GM12878 (cell line): Measurements from ENCODE around the gene PIGQ. TPM values are rescaled to one million over a fixed set of nuclear protein-coding genes. Genes with fewer than 3 reads are reported as not detected.

Source experiments
- ATAC-seq: fragments of 200-7000 bp; cut with Tn5 transposase; 3 replicates; pipeline ENCODE4 v1.9.1; 2020; ENCODE audit warnings: mild to moderate bottlenecking, moderate library complexity
- BruUV-seq: library from RNA; stranded (reverse); fragments of 400-500 nt; replicated peaks from 2 replicates; lab custom pipeline; 2021; lab: Mats Ljungman, UMichigan
- CTCF ChIA-PET: fragments of 300-600 bp; sonication (Branson Sonifier 250); formaldehyde crosslinking; extraction: SDS; loops from one replicate; lab custom pipeline; 2021; ENCODE audit warnings: inconsistent platforms; lab: Yijun Ruan, JAX
- POLR2A ChIA-PET: fragments of 350-600 bp; formaldehyde crosslinking; extraction: SDS; loops from one replicate; lab custom pipeline; 2021; ENCODE audit warnings: inconsistent platforms; lab: Charles Lee
- RAD21 ChIA-PET: fragments of 300-600 bp; sonication (Branson Sonifier 250); formaldehyde crosslinking; loops from one replicate; lab custom pipeline; 2023; ENCODE audit warnings: antibody characterized with exemption; ENCODE audit not compliant: unreplicated experiment; lab: Charles Lee
- SMC1A ChIA-PET: fragments of 300-600 bp; sonication (Branson Sonifier 250); formaldehyde crosslinking; loops from one replicate; lab custom pipeline; 2023; ENCODE audit not compliant: unreplicated experiment, uncharacterized antibody; lab: Charles Lee
- DNase-seq: peaks from one replicate; pipeline ENCODE4 v3.0.0-alpha.2; 2011; ENCODE audit warnings: low read depth, low spot score
- FAIRE-seq: peaks from 3 replicates; lab custom pipeline; 2011; peaks lifted over from hg19 to GRCh38; lab: Jason Lieb, UNC
- H2AFZ ChIP-seq: 2 replicates; pipeline ENCODE4 v1.6.0; 2011; ENCODE audit warnings: low read depth, low read length, control low read depth; ENCODE audit not compliant: control insufficient read depth
- H3K27ac ChIP-seq: 2 replicates; pipeline ENCODE4 v1.5.1; 2011; ENCODE audit warnings: control low read depth; ENCODE audit not compliant: control insufficient read depth, insufficient read depth
- H3K27me3 ChIP-seq, 2 experiments: replicated peaks in 1 of 2; 2 replicates each; pipeline versions ENCODE4 v1.6.0 to v1.6.1; 2011; ENCODE audit warnings: low read length in 1 of 2; ENCODE audit not compliant: control insufficient read depth in 2 of 2, insufficient read depth in 2 of 2
- H3K36me3 ChIP-seq, 2 experiments: 2 replicates each; pipeline ENCODE4 v1.5.1; 2011; ENCODE audit warnings: low read length in 1 of 2; ENCODE audit not compliant: control insufficient read depth in 2 of 2, insufficient read depth in 2 of 2
- H3K4me1 ChIP-seq: 2 replicates; pipeline ENCODE4 v1.6.1; 2011; ENCODE audit warnings: mild to moderate bottlenecking, low read length, moderate library complexity, mixed read lengths; ENCODE audit not compliant: control insufficient read depth, insufficient read depth
- H3K4me2 ChIP-seq: 2 replicates; pipeline ENCODE4 v1.6.0; 2011; ENCODE audit warnings: control low read depth; ENCODE audit not compliant: control insufficient read depth, insufficient read depth
- H3K4me3 ChIP-seq: fragments of 200-600 bp; sonication (generic); 2 replicates; pipeline ENCODE4 v1.5.1; 2016
- H3K79me2 ChIP-seq: 2 replicates; pipeline ENCODE4 v1.6.0; 2011; ENCODE audit warnings: low read length; ENCODE audit not compliant: control insufficient read depth, insufficient read depth
- H3K9ac ChIP-seq: 2 replicates; pipeline ENCODE4 v1.8.0; 2011; ENCODE audit warnings: low read length, control low read depth, mixed read lengths; ENCODE audit not compliant: control insufficient read depth, insufficient read depth
- H3K9me3 ChIP-seq: replicated peaks from 3 replicates; pipeline ENCODE4 v1.5.1; 2011; ENCODE audit warnings: mild to moderate bottlenecking, low read length; ENCODE audit not compliant: control insufficient read depth, insufficient read depth
- H4K20me1 ChIP-seq: 2 replicates; pipeline ENCODE4 v1.6.0; 2011; ENCODE audit not compliant: control insufficient read depth, insufficient read depth
- CBX5 ChIP-seq: sonication (generic); IDR thresholded peaks from 2 replicates; pipeline ENCODE4 v1.6.1; 2016; ENCODE audit warnings: low read depth, moderate library complexity, mild to moderate bottlenecking, inconsistent platforms
- CHD1 ChIP-seq: IDR thresholded peaks from 2 replicates; pipeline ENCODE4 v1.6.1; 2012; ENCODE audit warnings: low read depth, low read length, improper control_type of control experiment
- CREB1 ChIP-seq: IDR thresholded peaks from 2 replicates; pipeline ENCODE4 v1.6.1; 2012; ENCODE audit warnings: low read depth, mild to moderate bottlenecking, inconsistent platforms
- DPF2 ChIP-seq: fragments of 450-650 bp; IDR thresholded peaks from 2 replicates; pipeline ENCODE4 v1.6.1; 2017; ENCODE audit warnings: mild to moderate bottlenecking
- EP300 ChIP-seq, 2 experiments: fragments of 150-350 bp in 1 of 2; IDR thresholded peaks; 2 replicates each; pipeline ENCODE4 v1.6.1; 2011 to 2012; ENCODE audit warnings: low read depth in 2 of 2, low read length in 2 of 2, borderline replicate concordance in 1 of 2, improper control_type of control experiment in 1 of 2, inconsistent platforms in 1 of 2; ENCODE audit not compliant: control insufficient read depth in 1 of 2
- GABPA ChIP-seq: IDR thresholded peaks from 2 replicates; pipeline ENCODE4 v1.6.1; 2014; ENCODE audit warnings: antibody characterized with exemption, low read depth, mild to moderate bottlenecking, inconsistent platforms
- GATAD2B ChIP-seq: fragments of 450-650 bp; conservative IDR thresholded peaks from 2 replicates; pipeline ENCODE4 v1.6.1; 2017; ENCODE audit warnings: low read depth, mild to moderate bottlenecking, moderate library complexity
- MEF2B ChIP-seq: fragments of 450-650 bp; IDR thresholded peaks from 2 replicates; pipeline ENCODE4 v1.6.1; 2018; ENCODE audit warnings: mild to moderate bottlenecking, moderate library complexity; ENCODE audit not compliant: partially characterized antibody, poor library complexity, severe bottlenecking
- MXI1 ChIP-seq: fragments of 150-350 bp; IDR thresholded peaks from 2 replicates; pipeline ENCODE4 v1.6.1; 2011; ENCODE audit warnings: low read depth, mild to moderate bottlenecking, inconsistent platforms, low read length, improper control_type of control experiment
- POLR2A ChIP-seq: IDR thresholded peaks from 2 replicates; pipeline ENCODE4 v1.6.1; 2011; ENCODE audit warnings: low read depth, mild to moderate bottlenecking, low read length
- POLR2AphosphoS2 ChIP-seq: IDR thresholded peaks from 2 replicates; pipeline ENCODE4 v1.6.1; 2011; ENCODE audit warnings: low read depth, mild to moderate bottlenecking, low read length, improper control_type of control experiment, moderate library complexity
- RCOR1 ChIP-seq: conservative IDR thresholded peaks from 2 replicates; pipeline ENCODE4 v1.6.1; 2012; ENCODE audit warnings: low read depth, low read length, improper control_type of control experiment
- RUNX3 ChIP-seq: IDR thresholded peaks from 2 replicates; pipeline ENCODE4 v1.6.1; 2012; ENCODE audit warnings: low read length, inconsistent platforms
- SRF ChIP-seq, 2 experiments: IDR thresholded peaks; 2 replicates each; pipeline ENCODE4 v1.6.1; 2011; ENCODE audit warnings: low read depth in 2 of 2, low read length in 2 of 2, mild to moderate bottlenecking in 1 of 2, moderate library complexity in 1 of 2
- TCF12 ChIP-seq: IDR thresholded peaks from 2 replicates; pipeline ENCODE4 v1.6.1; 2011; ENCODE audit warnings: low read depth, mild to moderate bottlenecking, low read length
- WGBS: methylation state at CpG from one replicate; pipeline ENCODE4 v1.1.6; 2016; ENCODE audit warnings: low lambda C conversion rate; ENCODE audit not compliant: insufficient replicate concordance, insufficient coverage; ENCODE audit errors: missing lambda C conversion rate; 5-methylcytosine and 5-hydroxymethylcytosine counted together
- in situ Hi-C: fragments of 300-500 bp; cut with MboI; formaldehyde crosslinking; loops from 9 replicates; pipeline ENCODE4 v1.14.3; 2018; ENCODE audit warnings: mixed read lengths
- intact Hi-C: fragments of 100-400 bp; cut with micrococcal nuclease; formaldehyde crosslinking; loops from one replicate; pipeline ENCODE4 v1.14.2; 2022; ENCODE audit not compliant: unreplicated experiment
- polyA plus RNA-seq, 11 experiments: library from polyadenylated mRNA; depleted of rRNA in 4 of 11; unstranded in 6 of 11; stranded (reverse) in 5 of 11; fragments of >200 nt; fragmentation: Nextera tagmentation in 4 of 11; fragmentation: Illumina TruSeq in 1 of 11; extraction: Ambion mirVana in 4 of 11; extraction: Trizol in 1 of 11; gene quantifications; 1 replicate in 1 of 11; 2 replicates in 10 of 11; pipeline versions ENCODE4 v1.2.1 to v1.2.3, GENCODE V29; 2011 to 2016; ENCODE audit warnings: inconsistent platforms in 2 of 11, missing spikeins in 2 of 11, low read depth in 1 of 11
- total RNA-seq, 4 experiments: library from RNA; depleted of rRNA in 3 of 4; stranded (reverse); fragments of >200 nt in 3 of 4; fragmentation: Illumina TruSeq in 1 of 4; extraction: Trizol in 1 of 4; gene quantifications; 2 replicates each; pipeline versions ENCODE4 v1.2.1 to v1.2.3, GENCODE V29; 2013 to 2021
- TF ChIP-seq, protein P1 (sequence below): fragments of 450-650 bp; IDR thresholded peaks from 2 replicates; pipeline ENCODE4 v1.6.1; 2017; ENCODE audit warnings: low read depth, mild to moderate bottlenecking, moderate library complexity

The PIGQ gene
- total and polyA plus RNA-seq, 10 of the 15 experiments (the other 5 are each of a cell fraction or from before 2014, with no cell fraction given) = 1.8 to 31.3 (median 17.5) TPM; not detected in 1

DNA sequence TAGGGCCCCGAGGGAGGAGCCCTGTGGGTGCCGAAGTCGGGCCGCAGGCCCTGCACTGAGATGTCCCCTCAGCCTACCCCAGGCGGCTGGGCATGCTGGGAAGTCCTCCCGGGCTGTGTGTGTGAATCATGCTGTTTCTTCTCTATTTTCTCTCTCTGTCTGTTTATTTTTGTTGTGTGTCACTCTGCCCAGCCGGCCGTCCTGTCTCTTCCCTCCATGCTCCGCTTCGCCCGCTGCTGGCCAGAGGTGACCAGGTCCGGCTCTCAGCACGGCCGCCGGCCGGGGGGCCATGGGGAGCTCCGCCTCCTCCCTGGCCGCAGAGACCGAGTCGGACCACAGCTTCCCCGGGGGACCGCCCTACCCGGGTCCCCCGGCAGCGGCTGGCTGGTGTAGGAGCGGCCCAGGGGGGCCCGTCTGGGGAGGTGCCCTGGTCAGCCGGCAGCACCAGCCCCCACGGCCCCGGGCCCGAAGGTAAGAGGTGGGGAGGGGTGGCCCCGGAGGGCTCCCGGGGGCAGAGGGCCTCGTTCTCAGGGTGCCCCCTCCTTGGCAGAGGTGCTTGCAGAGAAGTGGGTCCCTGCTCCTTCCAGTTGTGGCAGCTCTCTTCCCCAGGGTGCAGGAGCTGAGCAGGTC is 29.8 kb upstream of the PIGQ start:
- Histone ChIP-seq H3K79me2 (no peaks in the 10 kb centered on the region; the same call in none of the 2 replicates), H3K9me3 (no peaks in the 10 kb centered on the region), H3K36me3 (peaks cover 0 to 25% of the 10 kb centered on the region in 2 experiments; a peak in 2 of 4 replicates), H3K27ac (no peak overlapping the region), H3K4me1 (no peaks in the 10 kb centered on the region), H3K4me3 (no peak overlapping the region), H3K27me3 (no peaks in the 10 kb centered on the region), H3K9ac (no peak overlapping the region), H2AFZ (no peak overlapping the region), H3K4me2 (no peak overlapping the region), H4K20me1 (no peaks in the 10 kb centered on the region)
- WGBS = 96% methylated on average over 27 of the region's 34 CpGs
- FAIRE-seq (no peak), ATAC-seq (no peak), DNase-seq (no peak)
- intact Hi-C loops (no loop called here), in situ Hi-C loops (no loop called here)
- SMC1A ChIA-PET = no interaction called here
- CTCF ChIA-PET = interaction anchor here (1.1 kb wide), 1 partner anchor 9 kb away, joined by 3 read pairs; no protein-coding TSS in a partner anchor
- no TSS peak for BruUV-seq
- RAD21 ChIA-PET = no interaction called here
- TF ChIP-seq GABPA = no peak
- POLR2A ChIA-PET = no interaction called here

DNA sequence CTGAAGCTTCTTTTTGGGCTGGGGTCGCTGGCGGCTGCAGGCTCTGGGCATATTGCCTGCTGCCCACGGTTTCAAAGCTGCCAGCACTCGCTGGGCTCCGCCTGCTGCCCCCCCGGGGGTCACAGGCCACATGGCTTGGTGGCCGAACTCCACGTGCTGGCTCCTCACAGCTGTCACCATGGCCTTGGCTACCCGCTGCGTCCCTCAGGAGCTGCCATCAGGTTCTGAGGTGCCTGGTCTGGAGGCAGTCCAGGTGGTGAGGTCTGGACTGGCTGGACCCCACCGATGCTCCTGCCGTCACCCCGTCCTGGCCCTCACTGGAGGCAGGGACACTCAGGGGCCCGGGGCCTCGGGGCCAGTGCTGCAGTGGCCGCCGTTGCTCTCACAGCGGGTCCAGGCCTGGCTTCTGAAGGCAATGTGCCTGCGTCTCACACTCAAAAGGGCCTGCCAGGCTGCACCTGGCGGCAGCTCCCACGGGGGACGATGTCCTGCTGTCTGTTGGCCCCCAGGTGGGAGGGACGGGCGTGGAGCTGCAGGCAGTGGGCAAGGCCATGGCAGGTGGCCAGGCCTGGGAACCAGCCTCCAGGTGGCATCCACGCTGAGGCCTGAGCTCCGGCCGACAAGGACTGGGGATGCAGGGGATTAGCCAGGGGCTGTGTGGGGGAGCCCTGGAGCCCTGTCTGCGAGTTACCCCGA is 29.0 kb upstream of the PIGQ start:
- in situ Hi-C loops (no loop called here), intact Hi-C loops (no loop called here)
- Histone ChIP-seq H3K4me2 (no peak overlapping the region), H3K79me2 (no peaks in the 10 kb centered on the region; the same call in 1 of the 2 replicates), H3K4me3 (no peak overlapping the region), H3K36me3 (peaks cover 0 to 20% of the 10 kb centered on the region in 2 experiments; a peak in 2 of 4 replicates), H3K27ac (no peak overlapping the region), H4K20me1 (no peaks in the 10 kb centered on the region), H3K9me3 (no peaks in the 10 kb centered on the region), H3K27me3 (no peaks in the 10 kb centered on the region), H3K9ac (no peak overlapping the region), H3K4me1 (no peaks in the 10 kb centered on the region), H2AFZ (no peak overlapping the region)
- ChIA-PET RAD21 (no interaction called here), CTCF (interaction anchor here (1.1 kb wide), 1 partner anchor 10 kb away, joined by 3 read pairs; no protein-coding TSS in a partner anchor), POLR2A (no interaction called here), SMC1A (no interaction called here)
- no peak for FAIRE-seq
- BruUV-seq = no TSS peak
- no peak for ATAC-seq
- DNase-seq = no peak
- WGBS = over 99% methylated on average over 28 of the region's 29 CpGs
- TF ChIP-seq GATAD2B (no peak), POLR2AphosphoS2 (no peak), TCF12 (no peak), RUNX3 (no peak), CREB1 (no peak), DPF2 (no peak), EP300 (IDR thresholded peaks at IDR 0.05; ENCODE audit: borderline replicate concordance in 1 of 2, control insufficient read depth in 1 of 2, low read depth in 2 of 2, low read length in 2 of 2) (no peak), SRF (IDR thresholded peaks at IDR 0.05; ENCODE audit: low read depth in 2 of 2, low read length in 2 of 2) (no peak), RCOR1 (no peak), CHD1 (no peak), MXI1 (no peak), CBX5 (no peak), MEF2B (no peak), POLR2A (no peak)
- TF ChIP-seq, protein P1, sequence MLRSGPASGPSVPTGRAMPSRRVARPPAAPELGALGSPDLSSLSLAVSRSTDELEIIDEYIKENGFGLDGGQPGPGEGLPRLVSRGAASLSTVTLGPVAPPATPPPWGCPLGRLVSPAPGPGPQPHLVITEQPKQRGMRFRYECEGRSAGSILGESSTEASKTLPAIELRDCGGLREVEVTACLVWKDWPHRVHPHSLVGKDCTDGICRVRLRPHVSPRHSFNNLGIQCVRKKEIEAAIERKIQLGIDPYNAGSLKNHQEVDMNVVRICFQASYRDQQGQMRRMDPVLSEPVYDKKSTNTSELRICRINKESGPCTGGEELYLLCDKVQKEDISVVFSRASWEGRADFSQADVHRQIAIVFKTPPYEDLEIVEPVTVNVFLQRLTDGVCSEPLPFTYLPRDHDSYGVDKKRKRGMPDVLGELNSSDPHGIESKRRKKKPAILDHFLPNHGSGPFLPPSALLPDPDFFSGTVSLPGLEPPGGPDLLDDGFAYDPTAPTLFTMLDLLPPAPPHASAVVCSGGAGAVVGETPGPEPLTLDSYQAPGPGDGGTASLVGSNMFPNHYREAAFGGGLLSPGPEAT = no peak
